HL-60 (cell line): ENCODE data around the gene MFAP3L.

Experiments
- CTCF ChIP-seq: IDR thresholded peaks from one replicate; pipeline ENCODE4 v1.5.1; 2011; ENCODE audit warnings: low read length, control low read depth, inconsistent platforms; ENCODE audit not compliant: insufficient read depth
- POLR2AphosphoS5 ChIP-seq: IDR thresholded peaks from 2 replicates; pipeline ENCODE4 v1.6.1; 2012; ENCODE audit warnings: low read depth
- REST ChIP-seq: IDR thresholded peaks from 2 replicates; pipeline ENCODE4 v1.6.1; 2012; ENCODE audit warnings: low read depth; ENCODE audit not compliant: insufficient replicate concordance

GRCh38 chr4:170027181-170027829 lies 1.1 kb upstream of the MFAP3L start:
- no peak for TF ChIP-seq CTCF
- TF ChIP-seq POLR2AphosphoS5, result no peak
- no peak for TF ChIP-seq REST
